M059J (cell line): Measurements from ENCODE around the gene HIVEP1. TPM values are rescaled to one million over a fixed set of nuclear protein-coding genes. Genes with fewer than 3 reads are reported as not detected.
A peak's percentile ranks its signal among the peaks of the same experiment; 100 is the strongest.

Source experiments
- DNase-seq: peaks from one replicate; pipeline ENCODE4 v3.0.0-alpha.2; 2012; ENCODE audit warnings: low read depth
- total RNA-seq: library from RNA; depleted of rRNA; stranded (reverse); fragments of >200 nt; shearing (Covaris generic); gene quantifications from 2 replicates; pipeline ENCODE4 v1.2.3, GENCODE V29; 2014

The HIVEP1 gene
- total RNA-seq, 1 experiment from 2014 or later: 20.4 TPM

- DNase-seq: no peak
Measured at GRCh38 chr6:12048609-12049008, 36.5 kb downstream of the HIVEP1 start.

- DNase-seq: no peak
Measured at GRCh38 chr6:12049165-12049564, 37.1 kb downstream of the HIVEP1 start.

- DNase-seq: peak; percentile 25
Measured at GRCh38 chr6:12051861-12052368, 39.8 kb downstream of the HIVEP1 start.

- DNase-seq: no peak
Measured at GRCh38 chr6:12058172-12058961, 46.3 kb downstream of the HIVEP1 start.

GRCh38 chr6:12060780-12061609 is 48.9 kb downstream of the HIVEP1 start:
- peak; percentile 75 for DNase-seq

- DNase-seq: no peak
Measured at GRCh38 chr6:12062605-12063004, 50.5 kb downstream of the HIVEP1 start.

GRCh38 chr6:12064131-12064530 is 52.0 kb downstream of the HIVEP1 start:
- no peak for DNase-seq

GRCh38 chr6:12064538-12065071 is 52.5 kb downstream of the HIVEP1 start:
- DNase-seq: no peak

- no peak for DNase-seq
Measured at GRCh38 chr6:12065321-12066140, 53.4 kb downstream of the HIVEP1 start.

GRCh38 chr6:12066297-12066696 is 54.2 kb downstream of the HIVEP1 start:
- DNase-seq: peak; percentile 17

- DNase-seq: no peak
Measured at GRCh38 chr6:12068899-12069557, 56.9 kb downstream of the HIVEP1 start.

GRCh38 chr6:12069891-12070529 is 57.9 kb downstream of the HIVEP1 start:
- DNase-seq: peak; percentile 69

- no peak for DNase-seq
Measured at GRCh38 chr6:12071064-12071615, 59.0 kb downstream of the HIVEP1 start.

- no peak for DNase-seq
Measured at GRCh38 chr6:12075067-12075563, 63.0 kb downstream of the HIVEP1 start.

- peak; percentile 40 for DNase-seq
Measured at GRCh38 chr6:12077021-12077710, 65.1 kb downstream of the HIVEP1 start.

- DNase-seq: no peak
Measured at GRCh38 chr6:12078014-12078413, 65.9 kb downstream of the HIVEP1 start.

- DNase-seq: no peak
Measured at GRCh38 chr6:12081771-12082170, 69.7 kb downstream of the HIVEP1 start.

- no peak for DNase-seq
Measured at GRCh38 chr6:12082368-12082767, 70.3 kb downstream of the HIVEP1 start.

- DNase-seq: no peak
Measured at GRCh38 chr6:12083302-12083701, 71.2 kb downstream of the HIVEP1 start.
